Mammary epithelial cell (primary cell): Measurements from ENCODE around the gene ATP5F1E.

Experiments used
- CTCF ChIP-seq, 2 donors: IDR thresholded peaks in 1 of 2; conservative IDR thresholded peaks in 1 of 2; 2 replicates each; pipeline ENCODE4 v1.5.1; 2011 to 2012; ENCODE audit warnings: inconsistent platforms in 2 of 2, low read length in 2 of 2, mild to moderate bottlenecking in 2 of 2, control low read depth in 1 of 2, low read depth in 1 of 2; ENCODE audit not compliant: insufficient read depth in 1 of 2; ENCODE audit errors: extremely low read depth in 1 of 2
- EZH2 ChIP-seq: IDR thresholded peaks from 2 replicates; pipeline ENCODE4 v1.6.1; 2012; ENCODE audit warnings: low read length, inconsistent platforms, borderline replicate concordance

- TF ChIP-seq CTCF (conservative IDR thresholded peaks at IDR 0.05 in 1 of 2, IDR thresholded peaks at IDR 0.05 in 1 of 2; ENCODE audit: extremely low read depth in 1 of 2, insufficient read depth in 1 of 2, low read depth in 1 of 2, low read length in 2 of 2), result no peak
- TF ChIP-seq EZH2, result no peak
Measured at GRCh38 chr20:59007665-59008511, 24.2 kb downstream of the ATP5F1E start.
